Adrenal gland (tissue), 5 donors: ENCODE measurements around the gene INKA1.

Experiments
- POLR2A ChIP-seq, 2 donors: fragments of 450-650 bp; IDR thresholded peaks; one replicate each; pipeline ENCODE4 v1.6.1; 2017; ENCODE audit warnings: antibody characterized with exemption in 2 of 2, mild to moderate bottlenecking in 2 of 2, moderate library complexity in 1 of 2
- TF ChIP-seq, protein P1 (sequence below), 6 experiments: fragments of 450-650 bp in 4 of 6; fragments of 200-600 bp in 2 of 6; sonication (generic) in 1 of 6; IDR thresholded peaks; 1 replicate in 5 of 6; 2 replicates in 1 of 6; pipeline versions ENCODE4 v1.5.1 to v1.8.0; 2016 to 2021; ENCODE audit warnings: antibody characterized with exemption in 6 of 6, mild to moderate bottlenecking in 2 of 6, moderate library complexity in 1 of 6
- donor health status: DM: no; HTN: no; CAD: no.

- TF ChIP-seq, protein P1, sequence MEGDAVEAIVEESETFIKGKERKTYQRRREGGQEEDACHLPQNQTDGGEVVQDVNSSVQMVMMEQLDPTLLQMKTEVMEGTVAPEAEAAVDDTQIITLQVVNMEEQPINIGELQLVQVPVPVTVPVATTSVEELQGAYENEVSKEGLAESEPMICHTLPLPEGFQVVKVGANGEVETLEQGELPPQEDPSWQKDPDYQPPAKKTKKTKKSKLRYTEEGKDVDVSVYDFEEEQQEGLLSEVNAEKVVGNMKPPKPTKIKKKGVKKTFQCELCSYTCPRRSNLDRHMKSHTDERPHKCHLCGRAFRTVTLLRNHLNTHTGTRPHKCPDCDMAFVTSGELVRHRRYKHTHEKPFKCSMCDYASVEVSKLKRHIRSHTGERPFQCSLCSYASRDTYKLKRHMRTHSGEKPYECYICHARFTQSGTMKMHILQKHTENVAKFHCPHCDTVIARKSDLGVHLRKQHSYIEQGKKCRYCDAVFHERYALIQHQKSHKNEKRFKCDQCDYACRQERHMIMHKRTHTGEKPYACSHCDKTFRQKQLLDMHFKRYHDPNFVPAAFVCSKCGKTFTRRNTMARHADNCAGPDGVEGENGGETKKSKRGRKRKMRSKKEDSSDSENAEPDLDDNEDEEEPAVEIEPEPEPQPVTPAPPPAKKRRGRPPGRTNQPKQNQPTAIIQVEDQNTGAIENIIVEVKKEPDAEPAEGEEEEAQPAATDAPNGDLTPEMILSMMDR (IDR thresholded peaks at IDR 0.05): no peak
- no peak for TF ChIP-seq POLR2A (IDR thresholded peaks at IDR 0.05)
These were observed 37.3 kb downstream of the INKA1 start for GRCh38 chr3:49840388-49840787.
